ENCODE data around the gene NOS3. TPM values are rescaled to one million over a fixed set of nuclear protein-coding genes. Genes with fewer than 3 reads are reported as not detected.

NOS3 gene
- total and polyA plus RNA-seq, 2 experiments from 2014 or later, result 2.6 to 6.1 TPM

DNA sequence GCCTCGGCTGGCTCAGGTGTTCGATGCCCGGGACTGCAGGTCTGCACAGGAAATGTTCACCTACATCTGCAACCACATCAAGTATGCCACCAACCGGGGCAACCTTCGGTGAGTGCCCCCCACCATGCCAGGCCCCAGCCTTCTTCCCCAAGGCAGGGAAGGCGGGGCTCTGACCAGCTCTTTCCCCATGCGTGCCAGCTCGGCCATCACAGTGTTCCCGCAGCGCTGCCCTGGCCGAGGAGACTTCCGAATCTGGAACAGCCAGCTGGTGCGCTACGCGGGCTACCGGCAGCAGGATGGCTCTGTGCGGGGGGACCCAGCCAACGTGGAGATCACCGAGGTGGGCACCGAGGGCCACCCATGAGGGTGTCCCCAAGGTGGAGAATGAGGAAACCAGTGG is 7.5 kb downstream of the NOS3 start:
- no peaks in the 10 kb centered on the region for H3K36me3 ChIP-seq (ENCODE audit: insufficient read depth)
- no peak overlapping the region for H3K27ac ChIP-seq (ENCODE audit: low read depth)
- H3K4me1 ChIP-seq (ENCODE audit: insufficient read depth), result 0 out of 2 replicates have a peak, but pooled peaks cover 3% of the 10 kb centered on the region
- no peak overlapping the region for H3K4me3 Mint-ChIP-seq
- H4K20me1 ChIP-seq (replicated peaks; ENCODE audit: insufficient read depth), result no peaks in the 10 kb centered on the region
- no peak for ATAC-seq
- H2AFZ ChIP-seq, result no peak overlapping the region
- H3F3A ChIP-seq (replicated peaks; ENCODE audit: low read depth), result no peaks in the 10 kb centered on the region
- H3K9me2 ChIP-seq (ENCODE audit: insufficient read depth), result no peaks in the 10 kb centered on the region
- no peak overlapping the region; the same call in 1 of the 2 replicates for H3K27ac Mint-ChIP-seq
- no peak for DNase-seq (ENCODE audit: low spot score)
- H3K27me3 ChIP-seq (ENCODE audit: insufficient read depth), result no peaks in the 10 kb centered on the region
- H3K27me3 Mint-ChIP-seq (ENCODE audit: insufficient read depth, low read depth, poor library complexity), result peaks cover 12% of the 10 kb centered on the region
- H3K79me2 ChIP-seq (replicated peaks; ENCODE audit: insufficient read depth), result no peaks in the 10 kb centered on the region
- H3K36me3 Mint-ChIP-seq (ENCODE audit: low read depth), result no peaks in the 10 kb centered on the region; the same call in 2 of the 3 replicates
- H3K4me1 Mint-ChIP-seq, result peaks cover 9% of the 10 kb centered on the region
- no peaks in the 10 kb centered on the region for H3K9me3 Mint-ChIP-seq
- H3K4me3 ChIP-seq, result no peak overlapping the region
- TF ChIP-seq CREB1 (CRISPR knock-in tag; IDR thresholded peaks at IDR 0.05; ENCODE audit: low read depth), result no peak
- TF ChIP-seq ZNF114 (CRISPR knock-in tag; IDR thresholded peaks at IDR 0.05), result no peak
- TF ChIP-seq EZH2 (IDR thresholded peaks at IDR 0.05; ENCODE audit: low read depth, unreplicated experiment), result no peak
- TF ChIP-seq JUNB (IDR thresholded peaks at IDR 0.05; ENCODE audit: unreplicated experiment), result no peak
- TF ChIP-seq, protein P1, sequence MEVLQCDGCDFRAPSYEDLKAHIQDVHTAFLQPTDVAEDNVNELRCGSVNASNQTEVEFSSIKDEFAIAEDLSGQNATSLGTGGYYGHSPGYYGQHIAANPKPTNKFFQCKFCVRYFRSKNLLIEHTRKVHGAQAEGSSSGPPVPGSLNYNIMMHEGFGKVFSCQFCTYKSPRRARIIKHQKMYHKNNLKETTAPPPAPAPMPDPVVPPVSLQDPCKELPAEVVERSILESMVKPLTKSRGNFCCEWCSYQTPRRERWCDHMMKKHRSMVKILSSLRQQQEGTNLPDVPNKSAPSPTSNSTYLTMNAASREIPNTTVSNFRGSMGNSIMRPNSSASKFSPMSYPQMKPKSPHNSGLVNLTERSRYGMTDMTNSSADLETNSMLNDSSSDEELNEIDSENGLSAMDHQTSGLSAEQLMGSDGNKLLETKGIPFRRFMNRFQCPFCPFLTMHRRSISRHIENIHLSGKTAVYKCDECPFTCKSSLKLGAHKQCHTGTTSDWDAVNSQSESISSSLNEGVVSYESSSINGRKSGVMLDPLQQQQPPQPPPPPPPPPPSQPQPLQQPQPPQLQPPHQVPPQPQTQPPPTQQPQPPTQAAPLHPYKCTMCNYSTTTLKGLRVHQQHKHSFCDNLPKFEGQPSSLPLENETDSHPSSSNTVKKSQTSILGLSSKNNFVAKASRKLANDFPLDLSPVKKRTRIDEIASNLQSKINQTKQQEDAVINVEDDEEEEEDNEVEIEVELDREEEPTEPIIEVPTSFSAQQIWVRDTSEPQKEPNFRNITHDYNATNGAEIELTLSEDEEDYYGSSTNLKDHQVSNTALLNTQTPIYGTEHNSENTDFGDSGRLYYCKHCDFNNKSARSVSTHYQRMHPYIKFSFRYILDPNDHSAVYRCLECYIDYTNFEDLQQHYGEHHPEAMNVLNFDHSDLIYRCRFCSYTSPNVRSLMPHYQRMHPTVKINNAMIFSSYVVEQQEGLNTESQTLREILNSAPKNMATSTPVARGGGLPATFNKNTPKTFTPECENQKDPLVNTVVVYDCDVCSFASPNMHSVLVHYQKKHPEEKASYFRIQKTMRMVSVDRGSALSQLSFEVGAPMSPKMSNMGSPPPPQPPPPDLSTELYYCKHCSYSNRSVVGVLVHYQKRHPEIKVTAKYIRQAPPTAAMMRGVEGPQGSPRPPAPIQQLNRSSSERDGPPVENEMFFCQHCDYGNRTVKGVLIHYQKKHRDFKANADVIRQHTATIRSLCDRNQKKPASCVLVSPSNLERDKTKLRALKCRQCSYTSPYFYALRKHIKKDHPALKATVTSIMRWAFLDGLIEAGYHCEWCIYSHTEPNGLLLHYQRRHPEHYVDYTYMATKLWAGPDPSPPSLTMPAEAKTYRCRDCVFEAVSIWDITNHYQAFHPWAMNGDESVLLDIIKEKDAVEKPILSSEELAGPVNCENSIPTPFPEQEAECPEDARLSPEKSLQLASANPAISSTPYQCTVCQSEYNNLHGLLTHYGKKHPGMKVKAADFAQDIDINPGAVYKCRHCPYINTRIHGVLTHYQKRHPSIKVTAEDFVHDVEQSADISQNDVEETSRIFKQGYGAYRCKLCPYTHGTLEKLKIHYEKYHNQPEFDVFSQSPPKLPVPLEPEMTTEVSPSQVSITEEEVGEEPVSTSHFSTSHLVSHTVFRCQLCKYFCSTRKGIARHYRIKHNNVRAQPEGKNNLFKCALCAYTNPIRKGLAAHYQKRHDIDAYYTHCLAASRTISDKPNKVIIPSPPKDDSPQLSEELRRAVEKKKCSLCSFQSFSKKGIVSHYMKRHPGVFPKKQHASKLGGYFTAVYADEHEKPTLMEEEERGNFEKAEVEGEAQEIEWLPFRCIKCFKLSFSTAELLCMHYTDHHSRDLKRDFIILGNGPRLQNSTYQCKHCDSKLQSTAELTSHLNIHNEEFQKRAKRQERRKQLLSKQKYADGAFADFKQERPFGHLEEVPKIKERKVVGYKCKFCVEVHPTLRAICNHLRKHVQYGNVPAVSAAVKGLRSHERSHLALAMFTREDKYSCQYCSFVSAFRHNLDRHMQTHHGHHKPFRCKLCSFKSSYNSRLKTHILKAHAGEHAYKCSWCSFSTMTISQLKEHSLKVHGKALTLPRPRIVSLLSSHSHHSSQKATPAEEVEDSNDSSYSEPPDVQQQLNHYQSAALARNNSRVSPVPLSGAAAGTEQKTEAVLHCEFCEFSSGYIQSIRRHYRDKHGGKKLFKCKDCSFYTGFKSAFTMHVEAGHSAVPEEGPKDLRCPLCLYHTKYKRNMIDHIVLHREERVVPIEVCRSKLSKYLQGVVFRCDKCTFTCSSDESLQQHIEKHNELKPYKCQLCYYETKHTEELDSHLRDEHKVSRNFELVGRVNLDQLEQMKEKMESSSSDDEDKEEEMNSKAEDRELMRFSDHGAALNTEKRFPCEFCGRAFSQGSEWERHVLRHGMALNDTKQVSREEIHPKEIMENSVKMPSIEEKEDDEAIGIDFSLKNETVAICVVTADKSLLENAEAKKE (CRISPR knock-in tag; IDR thresholded peaks at IDR 0.05), result no peak
- TF ChIP-seq, protein P2, sequence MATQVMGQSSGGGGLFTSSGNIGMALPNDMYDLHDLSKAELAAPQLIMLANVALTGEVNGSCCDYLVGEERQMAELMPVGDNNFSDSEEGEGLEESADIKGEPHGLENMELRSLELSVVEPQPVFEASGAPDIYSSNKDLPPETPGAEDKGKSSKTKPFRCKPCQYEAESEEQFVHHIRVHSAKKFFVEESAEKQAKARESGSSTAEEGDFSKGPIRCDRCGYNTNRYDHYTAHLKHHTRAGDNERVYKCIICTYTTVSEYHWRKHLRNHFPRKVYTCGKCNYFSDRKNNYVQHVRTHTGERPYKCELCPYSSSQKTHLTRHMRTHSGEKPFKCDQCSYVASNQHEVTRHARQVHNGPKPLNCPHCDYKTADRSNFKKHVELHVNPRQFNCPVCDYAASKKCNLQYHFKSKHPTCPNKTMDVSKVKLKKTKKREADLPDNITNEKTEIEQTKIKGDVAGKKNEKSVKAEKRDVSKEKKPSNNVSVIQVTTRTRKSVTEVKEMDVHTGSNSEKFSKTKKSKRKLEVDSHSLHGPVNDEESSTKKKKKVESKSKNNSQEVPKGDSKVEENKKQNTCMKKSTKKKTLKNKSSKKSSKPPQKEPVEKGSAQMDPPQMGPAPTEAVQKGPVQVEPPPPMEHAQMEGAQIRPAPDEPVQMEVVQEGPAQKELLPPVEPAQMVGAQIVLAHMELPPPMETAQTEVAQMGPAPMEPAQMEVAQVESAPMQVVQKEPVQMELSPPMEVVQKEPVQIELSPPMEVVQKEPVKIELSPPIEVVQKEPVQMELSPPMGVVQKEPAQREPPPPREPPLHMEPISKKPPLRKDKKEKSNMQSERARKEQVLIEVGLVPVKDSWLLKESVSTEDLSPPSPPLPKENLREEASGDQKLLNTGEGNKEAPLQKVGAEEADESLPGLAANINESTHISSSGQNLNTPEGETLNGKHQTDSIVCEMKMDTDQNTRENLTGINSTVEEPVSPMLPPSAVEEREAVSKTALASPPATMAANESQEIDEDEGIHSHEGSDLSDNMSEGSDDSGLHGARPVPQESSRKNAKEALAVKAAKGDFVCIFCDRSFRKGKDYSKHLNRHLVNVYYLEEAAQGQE (IDR thresholded peaks at IDR 0.05; ENCODE audit: unreplicated experiment), result no peak
- TF ChIP-seq, protein P3, sequence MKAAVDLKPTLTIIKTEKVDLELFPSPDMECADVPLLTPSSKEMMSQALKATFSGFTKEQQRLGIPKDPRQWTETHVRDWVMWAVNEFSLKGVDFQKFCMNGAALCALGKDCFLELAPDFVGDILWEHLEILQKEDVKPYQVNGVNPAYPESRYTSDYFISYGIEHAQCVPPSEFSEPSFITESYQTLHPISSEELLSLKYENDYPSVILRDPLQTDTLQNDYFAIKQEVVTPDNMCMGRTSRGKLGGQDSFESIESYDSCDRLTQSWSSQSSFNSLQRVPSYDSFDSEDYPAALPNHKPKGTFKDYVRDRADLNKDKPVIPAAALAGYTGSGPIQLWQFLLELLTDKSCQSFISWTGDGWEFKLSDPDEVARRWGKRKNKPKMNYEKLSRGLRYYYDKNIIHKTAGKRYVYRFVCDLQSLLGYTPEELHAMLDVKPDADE (IDR thresholded peaks at IDR 0.05), result no peak
- TF ChIP-seq, protein P4, sequence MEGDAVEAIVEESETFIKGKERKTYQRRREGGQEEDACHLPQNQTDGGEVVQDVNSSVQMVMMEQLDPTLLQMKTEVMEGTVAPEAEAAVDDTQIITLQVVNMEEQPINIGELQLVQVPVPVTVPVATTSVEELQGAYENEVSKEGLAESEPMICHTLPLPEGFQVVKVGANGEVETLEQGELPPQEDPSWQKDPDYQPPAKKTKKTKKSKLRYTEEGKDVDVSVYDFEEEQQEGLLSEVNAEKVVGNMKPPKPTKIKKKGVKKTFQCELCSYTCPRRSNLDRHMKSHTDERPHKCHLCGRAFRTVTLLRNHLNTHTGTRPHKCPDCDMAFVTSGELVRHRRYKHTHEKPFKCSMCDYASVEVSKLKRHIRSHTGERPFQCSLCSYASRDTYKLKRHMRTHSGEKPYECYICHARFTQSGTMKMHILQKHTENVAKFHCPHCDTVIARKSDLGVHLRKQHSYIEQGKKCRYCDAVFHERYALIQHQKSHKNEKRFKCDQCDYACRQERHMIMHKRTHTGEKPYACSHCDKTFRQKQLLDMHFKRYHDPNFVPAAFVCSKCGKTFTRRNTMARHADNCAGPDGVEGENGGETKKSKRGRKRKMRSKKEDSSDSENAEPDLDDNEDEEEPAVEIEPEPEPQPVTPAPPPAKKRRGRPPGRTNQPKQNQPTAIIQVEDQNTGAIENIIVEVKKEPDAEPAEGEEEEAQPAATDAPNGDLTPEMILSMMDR (conservative IDR thresholded peaks at IDR 0.05; ENCODE audit: low read depth in 2 of 2), result no peak
- no peak for TF ChIP-seq POLR2AphosphoS5 (IDR thresholded peaks at IDR 0.05; ENCODE audit: low read depth)
- no peak for TF ChIP-seq NANOG (IDR thresholded peaks at IDR 0.05; ENCODE audit: borderline replicate concordance)
- TF ChIP-seq ZNF331 (CRISPR knock-in tag; IDR thresholded peaks at IDR 0.05; ENCODE audit: low read depth), result no peak
- TF ChIP-seq EZH2phosphoT487 (IDR thresholded peaks at IDR 0.05; ENCODE audit: unreplicated experiment), result no peak
- no peak for TF ChIP-seq STAT1 (IDR thresholded peaks at IDR 0.05; ENCODE audit: unreplicated experiment)
- no peak overlapping the region for H3K4me2 ChIP-seq

Measured in GM23338 (cell line).